SH-SY5Y (cell line): ENCODE data around the gene INPP5E.

ENCODE experiments used
- GATA2 ChIP-seq: IDR thresholded peaks from 2 replicates; pipeline ENCODE4 v1.6.1; 2011; ENCODE audit warnings: mild to moderate bottlenecking, low read depth, low read length
- GATA3 ChIP-seq: IDR thresholded peaks from 2 replicates; pipeline ENCODE4 v1.6.1; 2011; ENCODE audit warnings: low read depth, mild to moderate bottlenecking, low read length, moderate library complexity

DNA sequence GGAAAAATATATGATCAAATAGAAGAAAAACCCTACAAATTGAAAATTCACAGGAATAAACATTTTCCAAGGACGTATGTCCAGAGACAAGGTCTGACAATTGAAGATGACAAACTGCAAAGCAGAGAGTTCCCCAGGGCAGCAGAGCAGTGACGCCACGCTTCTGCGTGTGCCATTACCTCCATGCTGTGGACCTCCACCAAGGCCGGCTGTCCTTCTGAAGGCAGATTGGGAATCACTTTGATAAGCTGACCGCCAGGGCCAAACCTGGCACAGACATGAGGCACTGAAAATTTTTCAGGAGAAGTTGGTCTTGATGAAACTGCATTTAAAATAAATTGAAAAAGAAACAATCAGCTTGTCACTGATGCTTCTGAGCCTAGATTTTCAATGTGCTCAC lies 24.6 kb upstream of the INPP5E start:
- TF ChIP-seq GATA3 (no peak), GATA2 (no peak)
